GM21529 (cell line): Measurements from ENCODE around the gene GPR89B.
A peak's percentile ranks its signal among the peaks of the same experiment; 100 is the strongest.
"Not testable (repeated sequence)": the region's sequence is repeated elsewhere in the genome, so short reads cannot be mapped to it uniquely, and the experiment has no call there.

Source experiments
- ATAC-seq: cut with Tn5 transposase; IDR thresholded peaks from one replicate; pipeline ENCODE4 v1.9.1; 2021; ENCODE audit not compliant: unreplicated experiment

The GPR89B gene

GRCh38 chr1:147928236-147929132 is at the start of gene GPR89B:
TSS of gene GPR89B (plus strand) at chr1:147928420. CDS start at chr1:147928537, 117 bp downstream.
- ATAC-seq: peak; percentile 98

- ATAC-seq: no peak
Observed at GRCh38 chr1:147879911-147880310, 48.3 kb upstream of the GPR89B start.

- ATAC-seq: no peak
Observed at GRCh38 chr1:147882535-147882934, 45.7 kb upstream of the GPR89B start.

GRCh38 chr1:147890177-147890790 is 37.9 kb upstream of the GPR89B start:
- peak; percentile 66 for ATAC-seq

- no peak for ATAC-seq
Observed at GRCh38 chr1:147891088-147891487, 37.1 kb upstream of the GPR89B start.

- no peak for ATAC-seq
Observed at GRCh38 chr1:147892216-147892615, 36.0 kb upstream of the GPR89B start.

- no peak for ATAC-seq
Observed at GRCh38 chr1:147892731-147893214, 35.4 kb upstream of the GPR89B start.

GRCh38 chr1:147895123-147895522 is 33.1 kb upstream of the GPR89B start:
- ATAC-seq: no peak

GRCh38 chr1:147897029-147897752 is 31.0 kb upstream of the GPR89B start:
- no peak for ATAC-seq

GRCh38 chr1:147897789-147898188 is 30.4 kb upstream of the GPR89B start:
- no peak for ATAC-seq

GRCh38 chr1:147902253-147902845 is 25.9 kb upstream of the GPR89B start, which contains the start of gene GJA8:
TSS of gene GJA8 (plus strand) at chr1:147902795. CDS start at chr1:147907956, 5,161 bp downstream.
- ATAC-seq: no peak

GRCh38 chr1:147904726-147905125 is 23.5 kb upstream of the GPR89B start:
- no peak for ATAC-seq

- no peak for ATAC-seq
Observed at GRCh38 chr1:147907786-147908509, 20.3 kb upstream of the GPR89B start.

- ATAC-seq: no peak
Observed at GRCh38 chr1:147912553-147912952, 15.7 kb upstream of the GPR89B start.

- no peak for ATAC-seq
Observed at GRCh38 chr1:147913362-147913942, 14.8 kb upstream of the GPR89B start.

- no peak for ATAC-seq
Observed at GRCh38 chr1:147919896-147920295, 8.3 kb upstream of the GPR89B start.

GRCh38 chr1:147924813-147925212 is 3.4 kb upstream of the GPR89B start:
- ATAC-seq: no peak

GRCh38 chr1:147927215-147927614 is 1.0 kb upstream of the GPR89B start:
- not testable (repeated sequence) for ATAC-seq

GRCh38 chr1:147927689-147928088 is 531 bp upstream of the GPR89B start:
- ATAC-seq: not testable (repeated sequence)

GRCh38 chr1:147931137-147931536 is 2.9 kb downstream of the GPR89B start:
- not testable (repeated sequence) for ATAC-seq
